DOHH2 (cell line): ENCODE results near the gene MYO15A.

Source experiments
- H3F3A ChIP-seq: fragments of 200-600 bp; sonication (generic), shearing (Covaris generic); 2 replicates; pipeline ENCODE4 v1.6.0; 2016; ENCODE audit warnings: antibody characterized with exemption, mild to moderate bottlenecking; ENCODE audit not compliant: control insufficient read depth, insufficient read depth
- H3K27ac ChIP-seq: fragments of 200-600 bp; sonication (generic); 2 replicates; pipeline ENCODE4 v1.5.1; 2014; ENCODE audit warnings: low read depth, mild to moderate bottlenecking, low read length, moderate library complexity
- H3K27me3 ChIP-seq: fragments of 200-600 bp; sonication (generic); 2 replicates; pipeline ENCODE4 v1.6.1; 2014; ENCODE audit warnings: mild to moderate bottlenecking, low read length, mixed read lengths; ENCODE audit not compliant: control insufficient read depth
- H3K36me3 ChIP-seq: fragments of 200-600 bp; sonication (generic); 2 replicates; pipeline ENCODE4 v1.6.1; 2014; ENCODE audit warnings: mild to moderate bottlenecking, low read length, moderate library complexity, mixed read lengths; ENCODE audit not compliant: control insufficient read depth
- H3K4me1 ChIP-seq: fragments of 200-600 bp; sonication (generic); 2 replicates; pipeline ENCODE4 v1.6.1; 2014; ENCODE audit warnings: mild to moderate bottlenecking, low read length, mixed read lengths; ENCODE audit not compliant: control insufficient read depth
- H3K4me2 ChIP-seq: fragments of 200-600 bp; sonication (generic); 2 replicates; pipeline ENCODE4 v1.6.0; 2014; ENCODE audit warnings: mild to moderate bottlenecking, low read length, moderate library complexity
- H3K4me3 ChIP-seq: fragments of 200-600 bp; sonication (generic); 2 replicates; pipeline ENCODE4 v1.5.1; 2014; ENCODE audit warnings: mild to moderate bottlenecking, low read length, mixed read lengths
- H3K79me2 ChIP-seq: fragments of 200-600 bp; sonication (generic); 2 replicates; pipeline ENCODE4 v1.6.1; 2014; ENCODE audit warnings: mild to moderate bottlenecking, low read length, mixed read lengths; ENCODE audit not compliant: control insufficient read depth
- H3K9me2 ChIP-seq: fragments of 200-600 bp; sonication (generic); replicated peaks from 2 replicates; pipeline ENCODE4 v1.6.1; 2014; ENCODE audit warnings: mild to moderate bottlenecking, low read length, mixed read lengths; ENCODE audit not compliant: control insufficient read depth
- H3K9me3 ChIP-seq: fragments of 200-600 bp; sonication (generic); 2 replicates; pipeline ENCODE4 v1.6.1; 2014; ENCODE audit warnings: antibody characterized with exemption, low read length, mixed read lengths; ENCODE audit not compliant: control insufficient read depth, insufficient read depth
- H4K20me1 ChIP-seq: fragments of 200-600 bp; sonication (generic); 2 replicates; pipeline ENCODE4 v1.6.0; 2014; ENCODE audit warnings: low read depth, mild to moderate bottlenecking, antibody characterized with exemption, low read length, moderate library complexity; ENCODE audit not compliant: control insufficient read depth, insufficient read depth
- CTCF ChIP-seq: fragments of 200-600 bp; sonication (generic); IDR thresholded peaks from one replicate; pipeline ENCODE4 v1.5.1; 2014; ENCODE audit warnings: antibody characterized with exemption, mild to moderate bottlenecking, low read depth, low read length; ENCODE audit not compliant: poor library complexity, severe bottlenecking
- EZH2phosphoT487 ChIP-seq: fragments of 200-600 bp; sonication (generic); IDR thresholded peaks from 2 replicates; pipeline ENCODE4 v1.6.1; 2017; ENCODE audit warnings: borderline replicate concordance, mild to moderate bottlenecking, antibody characterized with exemption, low read length, moderate library complexity, mixed read lengths

Gene MYO15A

GRCh38 chr17:18187821-18188761 is 79.5 kb downstream of the MYO15A start:
- H3K4me2 ChIP-seq, result peak overlapping the region; percentile 93
- no peaks in the 10 kb centered on the region for H3K9me2 ChIP-seq
- no peak for TF ChIP-seq CTCF
- TF ChIP-seq EZH2phosphoT487, result no peak
- H3K9me3 ChIP-seq, result no peaks in the 10 kb centered on the region
- peaks cover 86% of the 10 kb centered on the region for H3K36me3 ChIP-seq
- H3K4me1 ChIP-seq, result peaks cover 36% of the 10 kb centered on the region
- peaks cover 94% of the 10 kb centered on the region for H3K79me2 ChIP-seq
- H3K4me3 ChIP-seq, result peak overlapping the region; percentile 92
- 0 out of 2 replicates have a peak, but pooled peaks cover 2% of the 10 kb centered on the region for H3F3A ChIP-seq
- peaks cover 41% of the 10 kb centered on the region for H4K20me1 ChIP-seq
- no peak overlapping the region for H3K27ac ChIP-seq
- H3K27me3 ChIP-seq, result no peaks in the 10 kb centered on the region

GRCh38 chr17:18190628-18191235 is 82.2 kb downstream of the MYO15A start:
- Histone ChIP-seq H3K79me2 (peaks cover 97% of the 10 kb centered on the region), H3K4me3 (no peak overlapping the region), H3F3A (0 out of 2 replicates have a peak, but pooled peaks cover 2% of the 10 kb centered on the region), H3K27me3 (no peaks in the 10 kb centered on the region), H3K9me2 (no peaks in the 10 kb centered on the region), H4K20me1 (peaks cover 39% of the 10 kb centered on the region), H3K36me3 (peaks cover 86% of the 10 kb centered on the region), H3K9me3 (no peaks in the 10 kb centered on the region), H3K27ac (no peak overlapping the region), H3K4me1 (peaks cover 33% of the 10 kb centered on the region), H3K4me2 (no peak overlapping the region; the same call in 1 of the 2 replicates)
- TF ChIP-seq EZH2phosphoT487 (no peak), CTCF (no peak)

GRCh38 chr17:18191236-18191667 is 82.7 kb downstream of the MYO15A start:
- peaks cover 33% of the 10 kb centered on the region for H4K20me1 ChIP-seq
- no peak overlapping the region for H3K4me3 ChIP-seq
- peaks cover 97% of the 10 kb centered on the region for H3K79me2 ChIP-seq
- no peak overlapping the region for H3K4me2 ChIP-seq
- H3K9me3 ChIP-seq, result no peaks in the 10 kb centered on the region
- H3K4me1 ChIP-seq, result peaks cover 27% of the 10 kb centered on the region
- no peak for TF ChIP-seq EZH2phosphoT487
- TF ChIP-seq CTCF, result no peak
- peaks cover 86% of the 10 kb centered on the region for H3K36me3 ChIP-seq
- H3K27ac ChIP-seq, result no peak overlapping the region
- H3K9me2 ChIP-seq, result no peaks in the 10 kb centered on the region
- 0 out of 2 replicates have a peak, but pooled peaks cover 2% of the 10 kb centered on the region for H3F3A ChIP-seq
- H3K27me3 ChIP-seq, result no peaks in the 10 kb centered on the region
